K562 (cell line): Measurements from ENCODE around the gene PRAMEF18.
"Not testable (repeated sequence)": the region's sequence is repeated elsewhere in the genome, so short reads cannot be mapped to it uniquely, and the experiment has no call there.

Source experiments
- CTCF ChIP-seq, 3 experiments: IDR thresholded peaks in 2 of 3; conservative IDR thresholded peaks in 1 of 3; 2 replicates each; pipeline ENCODE4 v1.5.1; 2011 to 2012; ENCODE audit warnings: low read length in 3 of 3, mild to moderate bottlenecking in 3 of 3, control low read depth in 2 of 3, improper control_type of control experiment in 1 of 3, inconsistent platforms in 1 of 3, low read depth in 1 of 3, mixed read lengths in 1 of 3, moderate library complexity in 1 of 3; ENCODE audit not compliant: insufficient read depth in 2 of 3
- MAX ChIP-seq: sonication (generic); formaldehyde crosslinking; IDR thresholded peaks from 2 replicates; pipeline ENCODE4 v1.9.0; 2022; ENCODE audit warnings: mild to moderate bottlenecking, missing genetic modification reagents
- PHF21A ChIP-seq: fragments of 450-650 bp; IDR thresholded peaks from 2 replicates; pipeline ENCODE4 v1.6.1; 2017; ENCODE audit warnings: low read depth, borderline replicate concordance
- RFX5 ChIP-seq: IDR thresholded peaks from 2 replicates; pipeline ENCODE4 v1.6.1; 2011; ENCODE audit warnings: low read depth, mild to moderate bottlenecking, improper control_type of control experiment, low read length

GRCh38 chr1:13230601-13231000 is 4.6 kb upstream of the PRAMEF18 start:
- not testable (repeated sequence) for TF ChIP-seq MAX (CRISPR knock-in tag); PHF21A; RFX5; CTCF (IDR thresholded peaks at IDR 0.05 in 2 of 3, conservative IDR thresholded peaks at IDR 0.05 in 1 of 3; ENCODE audit: insufficient read depth in 2 of 3, low read depth in 1 of 3, low read length in 3 of 3)
